Chondrocyte (in vitro differentiated cells): ENCODE measurements around the gene SYNJ2. TPM values are rescaled to one million over a fixed set of nuclear protein-coding genes. Genes with fewer than 3 reads are reported as not detected.

Experiments used
- DNase-seq: peaks from one replicate; pipeline ENCODE4 v3.0.0; 2021; ENCODE audit warnings: mixed read lengths, low spot score
- H3K27ac Mint-ChIP-seq: one replicate; pipeline ENCODE4 v1.8.0; 2021; ENCODE audit warnings: mild to moderate bottlenecking, moderate library complexity, mixed read lengths; ENCODE audit not compliant: unreplicated experiment
- H3K27me3 Mint-ChIP-seq: 2 replicates; pipeline ENCODE4 v1.8.0; 2021; ENCODE audit warnings: low read depth, mixed read lengths
- H3K36me3 Mint-ChIP-seq: 2 replicates; pipeline ENCODE4 v1.8.0; 2021; ENCODE audit warnings: low read depth, mixed read lengths
- H3K4me1 Mint-ChIP-seq: 2 replicates; pipeline ENCODE4 v1.8.0; 2021; ENCODE audit warnings: low read depth, mild to moderate bottlenecking, mixed read lengths
- H3K4me3 Mint-ChIP-seq: one replicate; pipeline ENCODE4 v1.8.0; 2021; ENCODE audit warnings: mild to moderate bottlenecking, moderate library complexity, mixed read lengths; ENCODE audit not compliant: unreplicated experiment
- H3K9me3 Mint-ChIP-seq: 2 replicates; pipeline ENCODE4 v1.8.0; 2021; ENCODE audit warnings: low read depth, mixed read lengths
- CTCF ChIP-seq: fragments of 200-600 bp; sonication (generic); IDR thresholded peaks from 2 replicates; pipeline ENCODE4 v1.5.0; 2021; ENCODE audit warnings: antibody characterized with exemption, mild to moderate bottlenecking, moderate library complexity
- total RNA-seq: library from RNA; stranded (reverse); gene quantifications from 3 replicates; pipeline ENCODE4 v1.2.1, GENCODE V29; 2021

The SYNJ2 gene
- total RNA-seq, 1 donor from 2014 or later, result 53.1 TPM

- Mint-ChIP-seq H3K36me3 (peaks cover 31% of the 10 kb centered on the region), H3K4me1 (peaks cover 43% of the 10 kb centered on the region), H3K4me3 (no peak overlapping the region), H3K27me3 (no peaks in the 10 kb centered on the region), H3K9me3 (no peaks in the 10 kb centered on the region), H3K27ac (peak overlapping the region; percentile 74)
- TF ChIP-seq CTCF, result peak; percentile 95
- DNase-seq, result no peak
Observed at GRCh38 chr6:158072083-158072721, 90.5 kb downstream of the SYNJ2 start.

- no peaks in the 10 kb centered on the region for H3K9me3 Mint-ChIP-seq
- no peak for DNase-seq
- H3K27me3 Mint-ChIP-seq, result no peaks in the 10 kb centered on the region
- peaks cover 30% of the 10 kb centered on the region for H3K4me1 Mint-ChIP-seq
- H3K4me3 Mint-ChIP-seq, result no peak overlapping the region
- no peak for TF ChIP-seq CTCF
- H3K27ac Mint-ChIP-seq, result no peak overlapping the region
- peaks cover 36% of the 10 kb centered on the region for H3K36me3 Mint-ChIP-seq
Observed at GRCh38 chr6:158073776-158074175, 92.1 kb downstream of the SYNJ2 start.

GRCh38 chr6:158076548-158076947 lies 94.9 kb downstream of the SYNJ2 start:
- DNase-seq, result no peak
- H3K4me3 Mint-ChIP-seq, result no peak overlapping the region
- no peak overlapping the region for H3K27ac Mint-ChIP-seq
- no peaks in the 10 kb centered on the region for H3K27me3 Mint-ChIP-seq
- peaks cover 7% of the 10 kb centered on the region for H3K4me1 Mint-ChIP-seq
- H3K36me3 Mint-ChIP-seq, result peaks cover 43% of the 10 kb centered on the region
- TF ChIP-seq CTCF, result no peak
- no peaks in the 10 kb centered on the region for H3K9me3 Mint-ChIP-seq

- Mint-ChIP-seq H3K4me1 (no peaks in the 10 kb centered on the region), H3K4me3 (no peak overlapping the region), H3K27me3 (no peaks in the 10 kb centered on the region), H3K36me3 (peaks cover 47% of the 10 kb centered on the region), H3K9me3 (no peaks in the 10 kb centered on the region), H3K27ac (no peak overlapping the region)
- no peak for DNase-seq
- no peak for TF ChIP-seq CTCF
Observed at GRCh38 chr6:158077676-158078075, 96.0 kb downstream of the SYNJ2 start.

GRCh38 chr6:158078320-158078719 lies 96.7 kb downstream of the SYNJ2 start:
- no peak for DNase-seq
- Mint-ChIP-seq H3K27ac (no peak overlapping the region), H3K4me1 (peaks cover 5% of the 10 kb centered on the region), H3K4me3 (no peak overlapping the region), H3K27me3 (no peaks in the 10 kb centered on the region), H3K36me3 (peaks cover 52% of the 10 kb centered on the region), H3K9me3 (no peaks in the 10 kb centered on the region)
- TF ChIP-seq CTCF, result no peak
